LHCN-M2 (cell line): Measurements from ENCODE around the gene ARHGEF17. TPM values are rescaled to one million over a fixed set of nuclear protein-coding genes. Genes with fewer than 3 reads are reported as not detected.
A peak's percentile ranks its signal among the peaks of the same experiment; 100 is the strongest.

Experiments
- DNase-seq: peaks from one replicate; pipeline ENCODE4 v3.0.0-alpha.2; 2012; ENCODE audit warnings: low read depth
- total RNA-seq: library from RNA; depleted of rRNA; stranded (reverse); fragments of >200 nt; gene quantifications from 2 replicates; pipeline ENCODE4 v1.2.3, GENCODE V29; 2014

The ARHGEF17 gene
- total RNA-seq, 1 experiment from 2014 or later, result 13.8 TPM

GRCh38 chr11:73376803-73377629 lies 68.9 kb downstream of the ARHGEF17 start:
- peak; percentile 84 for DNase-seq

DNA sequence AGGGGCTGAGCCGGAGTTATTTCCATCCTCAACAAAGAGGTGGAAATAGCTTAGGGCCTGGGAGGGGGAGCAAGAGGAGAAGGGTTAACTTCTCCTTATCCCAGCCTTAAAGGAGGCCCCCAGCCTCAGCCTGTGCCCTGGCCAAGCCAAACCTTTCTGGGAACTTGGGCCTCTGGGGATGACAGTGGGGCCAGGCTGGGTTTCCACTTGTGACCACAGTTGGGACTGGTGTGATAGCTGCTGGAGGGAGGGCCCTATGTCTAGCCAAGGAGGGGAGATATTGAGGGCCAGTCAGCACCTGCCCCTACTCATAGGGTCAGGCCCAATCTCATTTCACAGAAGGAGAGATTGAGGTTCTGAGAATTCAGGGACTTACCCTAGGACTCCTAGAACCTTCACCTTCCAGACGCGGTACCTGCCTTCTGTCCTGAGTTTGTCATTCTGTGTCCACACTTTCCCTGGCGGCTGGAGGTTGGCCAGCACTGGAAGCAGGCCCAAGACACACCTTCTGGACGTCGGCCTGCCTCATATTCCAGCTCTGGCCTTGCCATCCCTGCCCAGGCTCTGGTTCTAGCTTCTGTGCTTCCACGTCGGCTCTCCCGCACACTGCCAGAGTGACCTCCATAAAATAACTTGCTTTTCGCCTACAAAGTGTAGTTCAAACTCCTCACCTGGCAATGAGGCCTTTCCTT lies 71.3 kb downstream of the ARHGEF17 start:
- no peak for DNase-seq

DNA sequence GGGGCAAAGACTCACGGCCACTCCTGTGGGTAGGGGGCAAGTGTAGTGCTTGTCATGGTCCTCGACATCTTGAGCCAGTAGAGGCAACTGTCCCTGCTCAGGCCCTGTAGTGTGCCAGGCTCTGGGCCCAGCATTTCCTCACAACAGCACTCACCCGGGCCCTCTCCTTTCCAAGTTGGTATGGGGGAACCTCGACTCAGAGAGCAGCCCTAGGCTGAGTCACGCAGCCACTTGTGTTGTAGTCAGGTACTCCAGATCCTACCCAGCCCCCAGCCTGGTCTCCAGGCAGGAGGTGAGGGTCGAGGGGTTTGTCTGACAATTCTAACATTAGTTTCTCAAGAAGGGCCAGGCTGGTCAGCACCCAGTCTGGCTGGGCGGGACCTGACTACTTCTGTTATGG lies 72.3 kb downstream of the ARHGEF17 start:
- DNase-seq, result no peak

GRCh38 chr11:73380897-73381410 lies 72.9 kb downstream of the ARHGEF17 start:
- no peak for DNase-seq

DNA sequence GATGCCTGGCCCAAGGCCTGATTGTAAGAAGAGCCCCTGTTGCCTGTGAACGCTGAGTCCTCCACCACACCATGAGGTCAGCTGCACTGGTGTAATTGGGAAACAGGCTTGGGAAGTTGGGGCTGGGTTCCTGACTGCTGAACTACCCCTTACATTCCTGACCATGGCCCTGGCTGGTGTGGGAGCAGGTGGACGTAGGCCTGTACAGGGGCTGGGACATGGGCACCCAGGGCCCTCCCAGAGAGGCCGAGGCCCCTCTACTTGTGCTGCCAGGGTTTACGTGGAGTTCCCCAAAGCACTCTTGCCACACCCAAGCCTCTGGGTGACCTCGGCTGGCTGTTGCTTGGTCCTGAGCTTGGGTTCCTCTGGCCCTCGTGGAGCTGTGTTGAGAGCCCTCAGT lies 73.5 kb downstream of the ARHGEF17 start:
- DNase-seq, result no peak

DNA sequence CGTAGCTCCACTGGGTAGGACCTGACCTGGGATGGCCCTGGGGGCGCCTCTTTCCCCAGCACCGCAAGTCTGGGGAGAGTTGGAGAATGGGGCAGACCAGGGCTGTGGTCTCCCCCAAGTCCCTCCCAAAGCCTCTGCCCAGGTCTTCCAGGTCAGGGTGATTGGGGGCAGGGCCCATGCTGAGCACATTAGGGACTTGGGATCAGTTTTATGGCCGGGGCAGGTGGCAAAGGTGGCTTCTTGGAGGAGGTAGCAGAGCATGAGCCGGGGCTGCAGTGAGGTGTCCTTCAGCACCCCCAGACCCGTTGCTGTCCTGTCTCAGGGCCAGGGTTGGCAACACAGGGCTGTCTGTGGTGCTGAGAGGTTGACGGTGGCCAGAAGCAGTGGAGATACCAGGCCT lies 74.1 kb downstream of the ARHGEF17 start:
- no peak for DNase-seq

GRCh38 chr11:73382747-73383146 lies 74.7 kb downstream of the ARHGEF17 start:
- DNase-seq, result no peak

GRCh38 chr11:73383249-73384124 lies 75.4 kb downstream of the ARHGEF17 start:
- no peak for DNase-seq

DNA sequence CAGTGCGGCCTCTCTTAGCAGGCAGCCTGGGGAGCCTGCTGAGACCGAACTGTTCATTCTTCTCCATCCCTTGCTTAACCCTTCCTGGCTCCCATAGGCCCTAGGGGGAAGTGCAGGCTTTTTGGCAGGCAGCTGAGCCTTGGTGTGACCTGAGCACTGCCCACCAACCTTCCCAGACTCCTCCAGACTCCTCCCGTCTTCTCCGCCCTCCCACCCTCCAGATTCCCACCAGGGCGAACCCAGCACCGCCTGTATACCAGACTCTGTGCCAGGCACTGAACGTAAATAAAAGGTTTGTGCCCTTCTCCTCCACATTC lies 76.0 kb downstream of the ARHGEF17 start:
- DNase-seq, result no peak

DNA sequence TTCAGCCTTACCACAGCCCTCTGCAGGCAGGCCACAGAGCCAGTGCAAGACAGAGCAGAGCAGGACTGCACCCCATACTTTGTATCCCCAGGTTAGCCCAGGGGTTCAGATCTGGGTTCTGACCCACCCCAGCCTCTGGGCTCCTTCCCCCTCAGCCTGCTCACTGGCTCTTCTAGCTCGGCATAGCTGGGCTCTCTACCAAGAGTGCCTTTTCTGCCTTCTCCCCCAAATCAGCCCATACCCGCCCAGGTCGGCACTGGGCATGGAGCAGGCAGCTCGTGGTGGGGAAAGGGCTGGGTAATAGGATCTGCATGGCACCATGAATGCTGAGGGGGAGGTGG lies 76.4 kb downstream of the ARHGEF17 start:
- no peak for DNase-seq

DNA sequence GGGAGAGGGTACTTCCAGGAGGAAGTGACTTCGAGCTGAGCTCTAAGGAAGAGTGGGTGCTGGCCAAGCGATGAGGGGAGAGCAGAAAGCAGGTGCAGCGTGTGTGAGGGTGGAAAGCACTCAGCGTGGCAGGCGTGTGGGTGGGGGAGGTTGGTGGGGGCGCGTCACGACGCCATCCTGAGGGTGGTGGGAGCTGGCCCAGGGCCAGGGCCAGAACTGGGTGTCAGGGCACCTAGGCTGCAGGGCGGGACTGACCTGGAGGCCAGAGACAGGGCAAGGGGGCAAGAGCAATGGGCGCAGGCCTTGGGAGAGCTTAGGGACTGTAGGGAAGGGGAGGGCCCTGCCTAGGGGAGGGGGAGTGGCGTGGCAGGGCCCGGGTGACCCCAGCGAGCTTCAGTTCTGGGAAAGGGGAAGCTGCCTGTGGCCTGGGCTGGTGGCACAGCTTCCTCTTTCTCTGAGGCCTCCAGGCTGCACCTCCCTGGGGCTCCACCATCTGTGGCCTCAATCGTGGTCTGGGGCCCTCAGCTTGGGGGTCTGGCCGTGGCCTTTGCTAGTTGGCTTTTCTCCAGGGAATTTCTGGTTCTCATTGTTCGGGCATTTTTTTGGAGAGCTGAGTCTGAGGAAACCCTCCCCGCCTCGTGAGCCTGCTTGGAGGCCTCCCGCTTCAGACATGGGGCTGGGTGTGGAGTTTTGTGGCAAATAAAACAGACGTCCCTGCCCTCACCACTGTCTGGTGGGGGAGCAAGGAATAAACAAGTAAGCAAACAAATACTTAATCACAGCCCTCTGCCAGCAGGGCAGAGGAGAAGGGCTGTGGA lies 77.0 kb downstream of the ARHGEF17 start:
- no peak for DNase-seq

DNA sequence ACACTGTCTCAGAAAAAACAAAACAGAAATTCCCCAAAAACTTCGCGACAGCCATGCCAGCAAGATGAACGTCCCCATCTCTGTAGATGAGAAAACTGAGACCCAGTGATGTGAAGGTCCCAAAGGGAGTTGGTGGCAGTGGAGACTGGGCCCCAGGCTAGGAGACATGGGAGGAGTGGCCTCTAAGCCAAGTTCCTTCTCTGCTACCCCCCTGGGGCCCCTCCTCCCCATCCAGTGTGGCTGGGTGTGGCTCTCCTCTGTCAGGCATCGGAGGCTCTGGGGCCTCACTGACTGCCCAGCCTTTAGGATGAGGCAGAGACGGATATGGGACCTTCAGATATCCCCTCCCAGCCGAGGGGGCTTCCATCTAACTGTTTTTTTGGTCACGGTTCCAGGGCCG lies 77.9 kb downstream of the ARHGEF17 start:
- DNase-seq, result no peak

GRCh38 chr11:73386546-73386945 lies 78.5 kb downstream of the ARHGEF17 start:
- DNase-seq, result no peak

GRCh38 chr11:73387594-73388264 lies 79.7 kb downstream of the ARHGEF17 start:
- DNase-seq, result no peak

DNA sequence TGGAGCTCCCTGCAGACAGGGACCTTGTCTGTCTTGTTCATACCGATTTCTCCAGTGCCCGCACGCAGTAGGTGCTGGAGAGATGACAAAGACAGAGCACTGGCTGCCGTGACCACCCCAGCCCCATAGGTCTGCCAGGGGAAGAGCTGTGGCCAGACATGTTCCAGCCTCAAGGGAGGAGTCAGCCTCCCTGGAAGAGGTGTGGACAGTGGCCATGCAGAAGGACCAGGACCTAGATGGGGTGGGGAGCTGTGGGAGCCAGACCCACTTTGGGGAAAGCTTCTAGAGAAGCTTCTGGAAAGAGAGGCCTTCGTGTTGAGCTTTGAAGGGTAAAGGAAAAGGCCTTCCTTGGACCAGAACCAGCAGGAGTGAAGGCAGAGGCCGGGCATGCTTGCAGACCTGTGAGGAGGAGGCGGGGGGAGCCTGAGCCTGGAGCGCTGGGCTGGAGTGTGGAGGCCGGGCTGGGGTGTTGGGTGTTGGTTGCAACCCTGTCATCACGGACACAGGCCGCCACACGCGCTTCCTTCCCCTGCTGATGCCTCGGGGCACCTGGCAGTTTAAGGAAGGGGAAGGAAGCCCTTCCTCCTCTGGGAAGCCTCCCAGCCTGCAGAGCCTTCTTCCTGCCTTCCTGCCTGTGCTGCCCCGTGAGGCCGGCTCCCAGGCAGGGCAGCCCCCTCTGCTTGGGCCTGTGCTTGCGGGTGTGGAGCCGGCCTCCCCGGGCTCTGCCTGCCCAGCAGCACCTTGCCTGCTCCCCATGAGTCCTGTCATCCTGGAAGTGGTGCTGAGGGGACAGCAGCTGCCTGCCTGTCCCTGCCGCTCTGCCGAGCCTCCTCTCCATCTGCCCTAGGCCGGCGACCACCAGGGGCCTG lies 80.4 kb downstream of the ARHGEF17 start:
- no peak for DNase-seq

GRCh38 chr11:73389134-73389525 lies 81.1 kb downstream of the ARHGEF17 start:
- DNase-seq, result no peak

- no peak for DNase-seq
These were observed 81.8 kb downstream of the ARHGEF17 start for GRCh38 chr11:73389916-73390315.

DNA sequence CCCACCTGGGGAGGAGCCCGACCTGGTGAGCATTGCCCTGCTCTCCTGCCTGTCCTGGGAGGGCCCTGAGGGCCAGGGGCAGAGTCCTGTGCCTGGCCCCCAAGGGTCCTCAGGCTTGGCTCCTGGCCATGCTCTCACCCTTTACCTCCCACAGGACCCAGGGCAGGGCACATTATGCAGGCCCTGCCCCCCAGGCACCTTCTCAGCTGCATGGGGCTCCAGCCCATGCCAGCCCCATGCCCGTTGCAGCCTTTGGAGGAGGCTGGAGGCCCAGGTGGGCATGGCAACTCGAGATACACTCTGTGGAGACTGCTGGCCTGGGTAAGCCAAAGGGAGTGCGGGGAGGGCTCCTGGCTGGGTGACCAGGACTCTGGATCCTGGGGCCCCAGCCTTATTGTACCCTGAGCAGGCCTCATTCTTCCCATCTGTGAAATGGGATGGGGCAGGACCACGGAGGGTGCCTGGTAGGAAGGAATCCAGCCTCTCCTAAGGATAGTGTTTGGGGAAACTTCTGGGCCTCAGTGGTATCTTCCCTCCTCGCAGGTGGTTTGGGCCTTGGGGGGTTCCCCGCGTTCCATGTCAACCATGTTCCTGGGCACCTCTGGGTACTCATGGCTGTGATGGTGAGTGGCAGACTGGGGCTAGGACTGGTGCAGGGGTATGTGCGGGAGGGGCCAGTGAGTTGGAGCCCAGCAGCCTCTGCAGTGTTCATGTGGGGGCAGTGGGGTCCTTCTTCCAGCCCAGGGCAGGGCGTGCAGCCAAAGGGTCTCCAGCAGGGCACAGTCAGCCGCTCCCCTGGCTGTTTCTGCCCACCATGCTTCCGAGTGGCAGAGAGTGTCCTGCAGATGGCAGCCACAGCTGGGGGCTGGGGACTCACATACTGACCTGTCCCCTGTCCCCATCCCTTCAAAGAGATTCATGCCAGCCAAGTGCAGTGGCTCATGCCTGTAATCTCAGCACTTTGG lies 82.8 kb downstream of the ARHGEF17 start:
- no peak for DNase-seq

DNA sequence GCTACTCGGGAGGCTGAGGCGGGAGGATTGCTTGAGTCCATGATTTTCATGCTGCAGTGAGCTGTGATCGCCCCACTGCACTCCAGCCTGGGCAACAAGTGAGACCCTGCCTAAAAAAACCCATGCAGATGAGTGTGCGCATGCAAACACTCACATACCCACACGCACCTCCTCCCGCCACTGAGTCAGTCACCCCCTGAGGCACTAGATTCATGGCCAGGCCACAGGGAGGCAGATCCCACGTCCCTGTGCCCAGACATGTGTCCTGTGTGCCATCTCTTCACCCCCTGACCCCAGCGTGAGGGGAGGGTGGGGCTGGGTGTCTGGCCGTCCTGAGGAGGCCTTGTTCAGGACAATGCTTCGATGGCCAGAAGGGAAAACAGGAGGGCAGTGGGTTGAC lies 83.6 kb downstream of the ARHGEF17 start:
- no peak for DNase-seq
